Gastroesophageal sphincter (tissue), 4 donors: ENCODE data around the gene OR2T3. TPM values are rescaled to one million over a fixed set of nuclear protein-coding genes. Genes with fewer than 3 reads are reported as not detected.
"Not testable (repeated sequence)": the region's sequence is repeated elsewhere in the genome, so short reads cannot be mapped to it uniquely, and the experiment has no call there.

Experiments
- ATAC-seq: fragments of 150-250 bp; one replicate; pipeline ENCODE4 v1.9.1; 2016; ENCODE audit warnings: mild to moderate bottlenecking, moderate library complexity
- H3K27ac ChIP-seq, 4 donors: fragments of 200-600 bp; sonication (generic) in 3 of 4; 1 replicate in 3 of 4; 2 replicates in 1 of 4; pipeline ENCODE4 v1.5.1; 2016 to 2019
- H3K27me3 ChIP-seq: fragments of 200-600 bp; sonication (generic); one replicate; pipeline ENCODE4 v1.5.1; 2019
- H3K36me3 ChIP-seq, 2 donors: fragments of 200-600 bp; sonication (generic); one replicate each; pipeline ENCODE4 v1.5.1; 2019; ENCODE audit warnings: control low read depth in 1 of 2
- H3K4me1 ChIP-seq, 3 donors: fragments of 200-600 bp; sonication (generic); 1 replicate in 2 of 3; 2 replicates in 1 of 3; pipeline ENCODE4 v1.5.1; 2016 to 2019; ENCODE audit warnings: control low read depth in 2 of 3
- H3K4me3 ChIP-seq, 2 donors: fragments of 200-600 bp; sonication (generic); one replicate each; pipeline ENCODE4 v1.5.1; 2019; ENCODE audit warnings: mild to moderate bottlenecking in 1 of 2, moderate library complexity in 1 of 2
- H3K9me3 ChIP-seq, 3 donors: fragments of 200-600 bp; sonication (generic); one replicate each; pipeline ENCODE4 v1.5.1; 2017 to 2019; ENCODE audit warnings: control low read depth in 2 of 3
- CTCF ChIP-seq, 4 experiments: fragments of 200-600 bp in 2 of 4; fragments of 450-650 bp in 2 of 4; sonication (generic) in 1 of 4; IDR thresholded peaks; one replicate each; pipeline ENCODE4 v1.5.1; 2017 to 2019; ENCODE audit warnings: antibody characterized with exemption in 4 of 4, mild to moderate bottlenecking in 2 of 4, moderate library complexity in 2 of 4
- EP300 ChIP-seq: sonication (generic); formaldehyde crosslinking; IDR thresholded peaks from one replicate; pipeline ENCODE4 v1.6.1; 2017; ENCODE audit warnings: antibody characterized with exemption, mild to moderate bottlenecking
- POLR2A ChIP-seq, 2 donors: fragments of 450-650 bp; IDR thresholded peaks; one replicate each; pipeline ENCODE4 v1.6.1; 2017; ENCODE audit warnings: antibody characterized with exemption in 2 of 2, mild to moderate bottlenecking in 2 of 2, moderate library complexity in 1 of 2
- POLR2AphosphoS5 ChIP-seq: sonication (generic); formaldehyde crosslinking; IDR thresholded peaks from one replicate; pipeline ENCODE4 v1.6.1; 2017; ENCODE audit warnings: antibody characterized with exemption
- WGBS, 2 donors: methylation state at CpG; one replicate each; pipeline ENCODE4 v1.1.5; 2018; ENCODE audit warnings: low coverage in 1 of 2; 5-methylcytosine and 5-hydroxymethylcytosine counted together
- total RNA-seq, 4 donors: library from RNA; depleted of rRNA; stranded (reverse); fragments of >200 nt; gene quantifications; one replicate each; pipeline ENCODE4 v1.1.0, GENCODE V29; 2016

Gene OR2T3
- total RNA-seq, 4 donors from 2014 or later: not detected

- H3K27me3 ChIP-seq, H3K4me3 ChIP-seq, ATAC-seq, H3K4me1 ChIP-seq, H3K27ac ChIP-seq, H3K36me3 ChIP-seq, H3K9me3 ChIP-seq: not testable (repeated sequence)
- WGBS, 2 donors: no CpG with 5 or more reads among the region's 4 CpGs
Measured at GRCh38 chr1:248448409-248449074, 24.6 kb upstream of the OR2T3 start.

GRCh38 chr1:248449821-248450465, 23.2 kb upstream of the OR2T3 start:
- H3K4me3 ChIP-seq, H3K27ac ChIP-seq, H3K4me1 ChIP-seq, H3K27me3 ChIP-seq, H3K36me3 ChIP-seq, ATAC-seq, H3K9me3 ChIP-seq: not testable (repeated sequence)
- 74 to 77% methylated on average over 5 of the region's 6 CpGs for WGBS, 2 donors

- WGBS, 2 donors: 48% methylated on average over 2 of the region's 5 CpGs; no CpG with 5 or more reads in 1 of the 2 donors
- ATAC-seq: not testable (repeated sequence)
Measured at GRCh38 chr1:248450466-248451145, 22.5 kb upstream of the OR2T3 start.

GRCh38 chr1:248453619-248454018, 19.5 kb upstream of the OR2T3 start:
- H3K9me3 ChIP-seq, H3K4me1 ChIP-seq, H3K27me3 ChIP-seq, H3K4me3 ChIP-seq, H3K27ac ChIP-seq, ATAC-seq, H3K36me3 ChIP-seq: not testable (repeated sequence)
- 93% methylated on average over 6 of the region's 7 CpGs; no CpG with 5 or more reads in 1 of the 2 donors for WGBS, 2 donors

More at GRCh38 chr1:248450466-248451145, 22.5 kb upstream of the OR2T3 start:
- not testable (repeated sequence) for H3K4me1 ChIP-seq, H3K27ac ChIP-seq, H3K4me3 ChIP-seq, H3K9me3 ChIP-seq, H3K27me3 ChIP-seq, H3K36me3 ChIP-seq

GRCh38 chr1:248455045-248455444, 18.1 kb upstream of the OR2T3 start:
- H3K27ac ChIP-seq, H3K9me3 ChIP-seq, H3K4me1 ChIP-seq, H3K36me3 ChIP-seq, H3K27me3 ChIP-seq, ATAC-seq, H3K4me3 ChIP-seq: not testable (repeated sequence)
- no CpG with 5 or more reads among the region's 4 CpGs for WGBS, 2 donors

- not testable (repeated sequence) for H3K9me3 ChIP-seq, H3K27me3 ChIP-seq, H3K4me1 ChIP-seq, H3K27ac ChIP-seq, ATAC-seq, H3K36me3 ChIP-seq, H3K4me3 ChIP-seq
- WGBS, 2 donors: no CpG with 5 or more reads among the region's 2 CpGs
Measured at GRCh38 chr1:248456635-248457034, 16.5 kb upstream of the OR2T3 start.

- not testable (repeated sequence) for ATAC-seq, H3K27me3 ChIP-seq, H3K4me3 ChIP-seq, H3K36me3 ChIP-seq, H3K9me3 ChIP-seq, H3K4me1 ChIP-seq, H3K27ac ChIP-seq
- WGBS, 2 donors: 59 to 60% methylated on average over 7 of the region's 7 CpGs
Measured at GRCh38 chr1:248459117-248459516, 14.0 kb upstream of the OR2T3 start.

GRCh38 chr1:248471154-248471553, 2.0 kb upstream of the OR2T3 start:
- no peak for ATAC-seq
- no peak for TF ChIP-seq POLR2AphosphoS5
- TF ChIP-seq POLR2A (IDR thresholded peaks at IDR 0.05): no peak
- no peak for TF ChIP-seq CTCF (IDR thresholded peaks at IDR 0.05)
- no peak for TF ChIP-seq EP300
- 79 to 84% methylated on average over 4 of the region's 4 CpGs for WGBS, 2 donors
- Histone ChIP-seq H3K27ac (no peak overlapping the region), H3K27me3 (no peaks in the 10 kb centered on the region), H3K4me3 (no peak overlapping the region), H3K36me3 (no peaks in the 10 kb centered on the region), H3K9me3 (no peaks in the 10 kb centered on the region), H3K4me1 (no peaks in the 10 kb centered on the region)

- H3K4me3 ChIP-seq, H3K27ac ChIP-seq, ATAC-seq, H3K4me1 ChIP-seq, H3K9me3 ChIP-seq, H3K27me3 ChIP-seq, H3K36me3 ChIP-seq: not testable (repeated sequence)
- WGBS, 2 donors: 36 to 53% methylated on average over 2 of the region's 2 CpGs
Measured at GRCh38 chr1:248472111-248472510, 1.0 kb upstream of the OR2T3 start.

GRCh38 chr1:248475660-248476059, 2.5 kb downstream of the OR2T3 start:
- H3K9me3 ChIP-seq, H3K4me3 ChIP-seq, H3K27ac ChIP-seq, H3K36me3 ChIP-seq, ATAC-seq, H3K4me1 ChIP-seq, H3K27me3 ChIP-seq: not testable (repeated sequence)
- WGBS, 2 donors: no CpG with 5 or more reads among the region's 1 CpG

- H3K27ac ChIP-seq, H3K4me3 ChIP-seq, H3K36me3 ChIP-seq, H3K4me1 ChIP-seq, H3K9me3 ChIP-seq, ATAC-seq, H3K27me3 ChIP-seq: not testable (repeated sequence)
- 63 to 68% methylated on average over 11 to 12 of the region's 13 CpGs for WGBS, 2 donors
Measured at GRCh38 chr1:248481686-248482579, 8.8 kb downstream of the OR2T3 start.
